IMR-90 (cell line): ENCODE results near the gene WDCP.

Experiments used
- CTCF ChIP-seq: conservative IDR thresholded peaks from 2 replicates; pipeline ENCODE4 v1.5.1; 2012; ENCODE audit warnings: mild to moderate bottlenecking, low read depth, low read length, improper control_type of control experiment
- POLR2A ChIP-seq: IDR thresholded peaks from 2 replicates; pipeline ENCODE4 v1.6.1; 2012; ENCODE audit warnings: mild to moderate bottlenecking, low read depth, low read length
- RAD21 ChIP-seq: IDR thresholded peaks from 2 replicates; pipeline ENCODE4 v1.6.1; 2012; ENCODE audit warnings: low read length, improper control_type of control experiment

- no peak for TF ChIP-seq CTCF
- TF ChIP-seq POLR2A = no peak
- TF ChIP-seq RAD21 = no peak
These were observed 29.8 kb upstream of the WDCP start for GRCh38 chr2:24076849-24077534.
